Vagina (tissue), 2 donors: ENCODE results near the gene ESYT2.

Source experiments
- POLR2A ChIP-seq, 2 donors: fragments of 450-650 bp; IDR thresholded peaks; one replicate each; pipeline ENCODE4 v1.6.1; 2017; ENCODE audit warnings: antibody characterized with exemption in 2 of 2, mild to moderate bottlenecking in 2 of 2, moderate library complexity in 2 of 2
- POLR2AphosphoS5 ChIP-seq, 2 donors: sonication (generic); formaldehyde crosslinking; IDR thresholded peaks; one replicate each; pipeline ENCODE4 v1.9.0; 2017; ENCODE audit warnings: antibody characterized with exemption in 2 of 2, mild to moderate bottlenecking in 2 of 2, low read depth in 1 of 2; ENCODE audit not compliant: insufficient read depth in 1 of 2
- TF ChIP-seq, protein P1 (sequence below), 3 experiments: fragments of 450-650 bp in 2 of 3; fragments of 200-600 bp in 1 of 3; sonication (generic) in 1 of 3; IDR thresholded peaks; one replicate each; pipeline ENCODE4 v1.5.1; 2017 to 2019; ENCODE audit warnings: antibody characterized with exemption in 3 of 3, mild to moderate bottlenecking in 2 of 3, moderate library complexity in 2 of 3

GRCh38 chr7:158776474-158776873, 52.8 kb downstream of the ESYT2 start:
- TF ChIP-seq, protein P1, sequence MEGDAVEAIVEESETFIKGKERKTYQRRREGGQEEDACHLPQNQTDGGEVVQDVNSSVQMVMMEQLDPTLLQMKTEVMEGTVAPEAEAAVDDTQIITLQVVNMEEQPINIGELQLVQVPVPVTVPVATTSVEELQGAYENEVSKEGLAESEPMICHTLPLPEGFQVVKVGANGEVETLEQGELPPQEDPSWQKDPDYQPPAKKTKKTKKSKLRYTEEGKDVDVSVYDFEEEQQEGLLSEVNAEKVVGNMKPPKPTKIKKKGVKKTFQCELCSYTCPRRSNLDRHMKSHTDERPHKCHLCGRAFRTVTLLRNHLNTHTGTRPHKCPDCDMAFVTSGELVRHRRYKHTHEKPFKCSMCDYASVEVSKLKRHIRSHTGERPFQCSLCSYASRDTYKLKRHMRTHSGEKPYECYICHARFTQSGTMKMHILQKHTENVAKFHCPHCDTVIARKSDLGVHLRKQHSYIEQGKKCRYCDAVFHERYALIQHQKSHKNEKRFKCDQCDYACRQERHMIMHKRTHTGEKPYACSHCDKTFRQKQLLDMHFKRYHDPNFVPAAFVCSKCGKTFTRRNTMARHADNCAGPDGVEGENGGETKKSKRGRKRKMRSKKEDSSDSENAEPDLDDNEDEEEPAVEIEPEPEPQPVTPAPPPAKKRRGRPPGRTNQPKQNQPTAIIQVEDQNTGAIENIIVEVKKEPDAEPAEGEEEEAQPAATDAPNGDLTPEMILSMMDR (IDR thresholded peaks at IDR 0.05), result no peak
- TF ChIP-seq POLR2A (IDR thresholded peaks at IDR 0.05) (no peak), POLR2AphosphoS5 (IDR thresholded peaks at IDR 0.05; ENCODE audit: insufficient read depth in 1 of 2, low read depth in 1 of 2) (no peak)
